ENCODE measurements around the gene WAPL. TPM values are rescaled to one million over a fixed set of nuclear protein-coding genes. Genes with fewer than 3 reads are reported as not detected.
A peak's percentile ranks its signal among the peaks of the same experiment; 100 is the strongest.

The WAPL gene
- total and polyA plus RNA-seq, 9 of the 15 experiments (the other 6 are each of a cell fraction or from before 2014, with no cell fraction given): 14.3 to 36.4 (median 25.3) TPM

DNA sequence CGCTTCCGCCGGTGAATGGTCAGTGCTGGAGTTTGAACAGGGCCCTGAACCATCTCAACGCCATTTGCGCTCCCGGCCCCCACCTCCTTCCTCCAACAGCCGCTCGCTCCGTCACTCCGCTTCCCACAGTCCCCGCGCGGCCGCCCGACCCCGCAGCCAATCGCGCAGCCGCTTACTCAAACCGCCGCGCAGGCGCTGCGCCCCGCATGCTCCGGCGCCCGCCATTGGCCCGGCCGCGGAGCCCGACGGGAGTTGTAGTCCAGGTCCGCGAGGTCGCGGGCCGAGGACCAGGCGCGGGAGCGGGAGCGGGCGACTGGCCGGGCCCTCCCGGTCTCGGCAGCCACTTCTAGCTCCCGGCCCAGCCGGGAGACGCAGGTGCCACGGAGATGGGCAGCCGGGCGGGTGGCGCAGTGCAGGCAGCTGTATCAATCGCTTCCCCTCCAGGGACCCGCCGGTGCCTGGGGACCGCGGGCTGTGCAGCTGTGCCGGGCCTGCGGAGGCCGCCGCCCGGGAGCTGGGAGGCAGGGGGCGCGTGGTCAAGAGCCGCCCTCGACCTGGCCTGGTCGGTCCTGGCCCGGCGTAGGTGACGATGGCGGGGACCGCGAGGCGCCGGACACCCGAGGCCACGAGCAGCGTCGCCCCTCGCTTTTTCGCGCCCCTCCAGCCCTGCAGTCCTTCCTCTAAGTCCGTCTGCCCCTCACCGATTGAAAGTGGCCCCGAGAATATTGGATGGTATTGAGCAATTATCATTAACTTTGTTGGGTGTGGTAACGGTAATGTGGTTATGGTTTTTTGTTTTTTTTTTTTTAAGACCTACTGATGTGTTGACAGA is at the start of gene WAPL (continued):
- TF ChIP-seq, protein P1, sequence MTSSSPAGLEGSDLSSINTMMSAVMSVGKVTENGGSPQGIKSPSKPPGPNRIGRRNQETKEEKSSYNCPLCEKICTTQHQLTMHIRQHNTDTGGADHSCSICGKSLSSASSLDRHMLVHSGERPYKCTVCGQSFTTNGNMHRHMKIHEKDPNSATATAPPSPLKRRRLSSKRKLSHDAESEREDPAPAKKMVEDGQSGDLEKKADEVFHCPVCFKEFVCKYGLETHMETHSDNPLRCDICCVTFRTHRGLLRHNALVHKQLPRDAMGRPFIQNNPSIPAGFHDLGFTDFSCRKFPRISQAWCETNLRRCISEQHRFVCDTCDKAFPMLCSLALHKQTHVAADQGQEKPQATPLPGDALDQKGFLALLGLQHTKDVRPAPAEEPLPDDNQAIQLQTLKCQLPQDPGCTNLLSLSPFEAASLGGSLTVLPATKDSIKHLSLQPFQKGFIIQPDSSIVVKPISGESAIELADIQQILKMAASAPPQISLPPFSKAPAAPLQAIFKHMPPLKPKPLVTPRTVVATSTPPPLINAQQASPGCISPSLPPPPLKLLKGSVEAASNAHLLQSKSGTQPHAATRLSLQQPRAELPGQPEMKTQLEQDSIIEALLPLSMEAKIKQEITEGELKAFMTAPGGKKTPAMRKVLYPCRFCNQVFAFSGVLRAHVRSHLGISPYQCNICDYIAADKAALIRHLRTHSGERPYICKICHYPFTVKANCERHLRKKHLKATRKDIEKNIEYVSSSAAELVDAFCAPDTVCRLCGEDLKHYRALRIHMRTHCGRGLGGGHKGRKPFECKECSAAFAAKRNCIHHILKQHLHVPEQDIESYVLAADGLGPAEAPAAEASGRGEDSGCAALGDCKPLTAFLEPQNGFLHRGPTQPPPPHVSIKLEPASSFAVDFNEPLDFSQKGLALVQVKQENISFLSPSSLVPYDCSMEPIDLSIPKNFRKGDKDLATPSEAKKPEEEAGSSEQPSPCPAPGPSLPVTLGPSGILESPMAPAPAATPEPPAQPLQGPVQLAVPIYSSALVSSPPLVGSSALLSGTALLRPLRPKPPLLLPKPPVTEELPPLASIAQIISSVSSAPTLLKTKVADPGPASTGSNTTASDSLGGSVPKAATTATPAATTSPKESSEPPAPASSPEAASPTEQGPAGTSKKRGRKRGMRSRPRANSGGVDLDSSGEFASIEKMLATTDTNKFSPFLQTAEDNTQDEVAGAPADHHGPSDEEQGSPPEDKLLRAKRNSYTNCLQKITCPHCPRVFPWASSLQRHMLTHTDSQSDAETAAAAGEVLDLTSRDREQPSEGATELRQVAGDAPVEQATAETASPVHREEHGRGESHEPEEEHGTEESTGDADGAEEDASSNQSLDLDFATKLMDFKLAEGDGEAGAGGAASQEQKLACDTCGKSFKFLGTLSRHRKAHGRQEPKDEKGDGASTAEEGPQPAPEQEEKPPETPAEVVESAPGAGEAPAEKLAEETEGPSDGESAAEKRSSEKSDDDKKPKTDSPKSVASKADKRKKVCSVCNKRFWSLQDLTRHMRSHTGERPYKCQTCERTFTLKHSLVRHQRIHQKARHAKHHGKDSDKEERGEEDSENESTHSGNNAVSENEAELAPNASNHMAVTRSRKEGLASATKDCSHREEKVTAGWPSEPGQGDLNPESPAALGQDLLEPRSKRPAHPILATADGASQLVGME (CRISPR knock-in tag; IDR thresholded peaks at IDR 0.05): no peak
- TF ChIP-seq, protein P2, sequence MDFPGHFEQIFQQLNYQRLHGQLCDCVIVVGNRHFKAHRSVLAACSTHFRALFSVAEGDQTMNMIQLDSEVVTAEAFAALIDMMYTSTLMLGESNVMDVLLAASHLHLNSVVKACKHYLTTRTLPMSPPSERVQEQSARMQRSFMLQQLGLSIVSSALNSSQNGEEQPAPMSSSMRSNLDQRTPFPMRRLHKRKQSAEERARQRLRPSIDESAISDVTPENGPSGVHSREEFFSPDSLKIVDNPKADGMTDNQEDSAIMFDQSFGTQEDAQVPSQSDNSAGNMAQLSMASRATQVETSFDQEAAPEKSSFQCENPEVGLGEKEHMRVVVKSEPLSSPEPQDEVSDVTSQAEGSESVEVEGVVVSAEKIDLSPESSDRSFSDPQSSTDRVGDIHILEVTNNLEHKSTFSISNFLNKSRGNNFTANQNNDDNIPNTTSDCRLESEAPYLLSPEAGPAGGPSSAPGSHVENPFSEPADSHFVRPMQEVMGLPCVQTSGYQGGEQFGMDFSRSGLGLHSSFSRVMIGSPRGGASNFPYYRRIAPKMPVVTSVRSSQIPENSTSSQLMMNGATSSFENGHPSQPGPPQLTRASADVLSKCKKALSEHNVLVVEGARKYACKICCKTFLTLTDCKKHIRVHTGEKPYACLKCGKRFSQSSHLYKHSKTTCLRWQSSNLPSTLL (IDR thresholded peaks at IDR 0.05): no peak
- no peak for TF ChIP-seq SMAD2 (IDR thresholded peaks at IDR 0.05; ENCODE audit: low read depth, low read length)
- TF ChIP-seq NFATC3 (IDR thresholded peaks at IDR 0.05): no peak
- TF ChIP-seq ZBTB7A (IDR thresholded peaks at IDR 0.05; ENCODE audit: borderline replicate concordance, control insufficient read depth, low read depth, low read length): peak; percentile 39; the same call in 1 of the 2 replicates
- no peak for TF ChIP-seq MCM7 (IDR thresholded peaks at IDR 0.05)
- 0 out of 2 replicates have a peak, but pooled peaks have one; percentile 39 for TF ChIP-seq SMARCE1 (IDR thresholded peaks at IDR 0.05)
- no peak for TF ChIP-seq CBX5 (IDR thresholded peaks at IDR 0.05; ENCODE audit: borderline replicate concordance, low read depth)
- TF ChIP-seq SMARCB1 (IDR thresholded peaks at IDR 0.05; ENCODE audit: insufficient read length, low read depth): no peak
- no peak for TF ChIP-seq CBFA2T3 (IDR thresholded peaks at IDR 0.05)
- no peak for TF ChIP-seq PHB2 (IDR thresholded peaks at IDR 0.05; ENCODE audit: low read depth)
- TF ChIP-seq TARDBP (IDR thresholded peaks at IDR 0.05): no peak
- TF ChIP-seq, protein P3, sequence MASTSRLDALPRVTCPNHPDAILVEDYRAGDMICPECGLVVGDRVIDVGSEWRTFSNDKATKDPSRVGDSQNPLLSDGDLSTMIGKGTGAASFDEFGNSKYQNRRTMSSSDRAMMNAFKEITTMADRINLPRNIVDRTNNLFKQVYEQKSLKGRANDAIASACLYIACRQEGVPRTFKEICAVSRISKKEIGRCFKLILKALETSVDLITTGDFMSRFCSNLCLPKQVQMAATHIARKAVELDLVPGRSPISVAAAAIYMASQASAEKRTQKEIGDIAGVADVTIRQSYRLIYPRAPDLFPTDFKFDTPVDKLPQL (IDR thresholded peaks at IDR 0.05; ENCODE audit: extremely low read depth, insufficient read length): no peak
- TF ChIP-seq, protein P4, sequence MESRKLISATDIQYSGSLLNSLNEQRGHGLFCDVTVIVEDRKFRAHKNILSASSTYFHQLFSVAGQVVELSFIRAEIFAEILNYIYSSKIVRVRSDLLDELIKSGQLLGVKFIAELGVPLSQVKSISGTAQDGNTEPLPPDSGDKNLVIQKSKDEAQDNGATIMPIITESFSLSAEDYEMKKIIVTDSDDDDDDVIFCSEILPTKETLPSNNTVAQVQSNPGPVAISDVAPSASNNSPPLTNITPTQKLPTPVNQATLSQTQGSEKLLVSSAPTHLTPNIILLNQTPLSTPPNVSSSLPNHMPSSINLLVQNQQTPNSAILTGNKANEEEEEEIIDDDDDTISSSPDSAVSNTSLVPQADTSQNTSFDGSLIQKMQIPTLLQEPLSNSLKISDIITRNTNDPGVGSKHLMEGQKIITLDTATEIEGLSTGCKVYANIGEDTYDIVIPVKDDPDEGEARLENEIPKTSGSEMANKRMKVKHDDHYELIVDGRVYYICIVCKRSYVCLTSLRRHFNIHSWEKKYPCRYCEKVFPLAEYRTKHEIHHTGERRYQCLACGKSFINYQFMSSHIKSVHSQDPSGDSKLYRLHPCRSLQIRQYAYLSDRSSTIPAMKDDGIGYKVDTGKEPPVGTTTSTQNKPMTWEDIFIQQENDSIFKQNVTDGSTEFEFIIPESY (CRISPR knock-in tag; IDR thresholded peaks at IDR 0.05): no peak; the same call in 1 of the 2 replicates
- TF ChIP-seq MTA3 (IDR thresholded peaks at IDR 0.05; ENCODE audit: borderline replicate concordance): peak; percentile 50; the same call in 1 of the 2 replicates
- TF ChIP-seq NCOA4 (IDR thresholded peaks at IDR 0.05; ENCODE audit: partially characterized antibody): no peak
- TF ChIP-seq ARID1B (IDR thresholded peaks at IDR 0.05): no peak

All from K562 (cell line).